Neural crest cell (in vitro differentiated cells): Measurements from ENCODE around the gene WWOX. TPM values are rescaled to one million over a fixed set of nuclear protein-coding genes. Genes with fewer than 3 reads are reported as not detected.
"Not testable (repeated sequence)": the region's sequence is repeated elsewhere in the genome, so short reads cannot be mapped to it uniquely, and the experiment has no call there.

Experiments used
- DNase-seq: peaks from one replicate; pipeline ENCODE4 v3.0.0; 2021; ENCODE audit warnings: low read depth, mixed read lengths, low spot score
- H3K27ac Mint-ChIP-seq: one replicate; pipeline ENCODE4 v1.8.0; 2021; ENCODE audit warnings: mild to moderate bottlenecking, mixed read lengths; ENCODE audit not compliant: unreplicated experiment
- H3K27me3 Mint-ChIP-seq: 2 replicates; pipeline ENCODE4 v1.8.0; 2021; ENCODE audit warnings: low read depth, mild to moderate bottlenecking, mixed read lengths
- H3K36me3 Mint-ChIP-seq: 2 replicates; pipeline ENCODE4 v1.8.0; 2021; ENCODE audit warnings: low read depth, mild to moderate bottlenecking, mixed read lengths
- H3K4me1 Mint-ChIP-seq: 2 replicates; pipeline ENCODE4 v1.8.0; 2021; ENCODE audit warnings: mixed read lengths
- H3K4me3 Mint-ChIP-seq: one replicate; pipeline ENCODE4 v1.8.0; 2021; ENCODE audit warnings: mild to moderate bottlenecking, mixed read lengths
- H3K9me3 Mint-ChIP-seq: 2 replicates; pipeline ENCODE4 v1.8.0; 2021; ENCODE audit warnings: mixed read lengths
- total RNA-seq: library from RNA; stranded (reverse); gene quantifications from 2 replicates; pipeline ENCODE4 v1.2.1, GENCODE V29; 2021
- TF ChIP-seq, protein P1 (sequence below): fragments of 200-600 bp; sonication (generic); conservative IDR thresholded peaks from 2 replicates; pipeline ENCODE4 v1.5.0; 2021; ENCODE audit warnings: antibody characterized with exemption, mild to moderate bottlenecking

The WWOX gene
- total RNA-seq, 1 donor from 2014 or later, result 30.5 TPM

DNA sequence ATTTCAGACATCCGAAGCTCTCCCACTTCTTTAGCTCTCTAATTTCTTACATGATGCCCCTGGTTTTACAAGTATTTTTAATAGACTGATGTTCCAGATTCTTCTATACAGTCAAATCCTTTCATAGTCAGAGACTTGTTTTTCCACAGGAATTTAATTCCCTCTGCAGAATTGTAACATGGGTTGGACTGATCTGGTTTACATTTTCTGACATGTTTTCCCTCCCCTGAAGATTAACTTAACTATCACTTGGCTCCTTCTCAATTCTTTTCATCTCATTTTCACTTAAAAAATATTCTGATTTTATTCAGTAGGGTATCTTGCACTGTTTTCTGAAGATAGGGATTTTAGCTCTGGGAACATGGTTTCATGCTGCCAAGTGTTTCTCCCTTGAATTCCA lies 1148.9 kb downstream of the WWOX start:
- H3K27ac Mint-ChIP-seq, result no peak overlapping the region
- DNase-seq, result no peak
- no peaks in the 10 kb centered on the region for H3K9me3 Mint-ChIP-seq
- H3K4me3 Mint-ChIP-seq, result no peak overlapping the region
- TF ChIP-seq, protein P1, sequence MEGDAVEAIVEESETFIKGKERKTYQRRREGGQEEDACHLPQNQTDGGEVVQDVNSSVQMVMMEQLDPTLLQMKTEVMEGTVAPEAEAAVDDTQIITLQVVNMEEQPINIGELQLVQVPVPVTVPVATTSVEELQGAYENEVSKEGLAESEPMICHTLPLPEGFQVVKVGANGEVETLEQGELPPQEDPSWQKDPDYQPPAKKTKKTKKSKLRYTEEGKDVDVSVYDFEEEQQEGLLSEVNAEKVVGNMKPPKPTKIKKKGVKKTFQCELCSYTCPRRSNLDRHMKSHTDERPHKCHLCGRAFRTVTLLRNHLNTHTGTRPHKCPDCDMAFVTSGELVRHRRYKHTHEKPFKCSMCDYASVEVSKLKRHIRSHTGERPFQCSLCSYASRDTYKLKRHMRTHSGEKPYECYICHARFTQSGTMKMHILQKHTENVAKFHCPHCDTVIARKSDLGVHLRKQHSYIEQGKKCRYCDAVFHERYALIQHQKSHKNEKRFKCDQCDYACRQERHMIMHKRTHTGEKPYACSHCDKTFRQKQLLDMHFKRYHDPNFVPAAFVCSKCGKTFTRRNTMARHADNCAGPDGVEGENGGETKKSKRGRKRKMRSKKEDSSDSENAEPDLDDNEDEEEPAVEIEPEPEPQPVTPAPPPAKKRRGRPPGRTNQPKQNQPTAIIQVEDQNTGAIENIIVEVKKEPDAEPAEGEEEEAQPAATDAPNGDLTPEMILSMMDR, result no peak
- no peaks in the 10 kb centered on the region for H3K27me3 Mint-ChIP-seq
- H3K4me1 Mint-ChIP-seq, result peaks cover 6% of the 10 kb centered on the region
- peaks cover 2% of the 10 kb centered on the region for H3K36me3 Mint-ChIP-seq

DNA sequence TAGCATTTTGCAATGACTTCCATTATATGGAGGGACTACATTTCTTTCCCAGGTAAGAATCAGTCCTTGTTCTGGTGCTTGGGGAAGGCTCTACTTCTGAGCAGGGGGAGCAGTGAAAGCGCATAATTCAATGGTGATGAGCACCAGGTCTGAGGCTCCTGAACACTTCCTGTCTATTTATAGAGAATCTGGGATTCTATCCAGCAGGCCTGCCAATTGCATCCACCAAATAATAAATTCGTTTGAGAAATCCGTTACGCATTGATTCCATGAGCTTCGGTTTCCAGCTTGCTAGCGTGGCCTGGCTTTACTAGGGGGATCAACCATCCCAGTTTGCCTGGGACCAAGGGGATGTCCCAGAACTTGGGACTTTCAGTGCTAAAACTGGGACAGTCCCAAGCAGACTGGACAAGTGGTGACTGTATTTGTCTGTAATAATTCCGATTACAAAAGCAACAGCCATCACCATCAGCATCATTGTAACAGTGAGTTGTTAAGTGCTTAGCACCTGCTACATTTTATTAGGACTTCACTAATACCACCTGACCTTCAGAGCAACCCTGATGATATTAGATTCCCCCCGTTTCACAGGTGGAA lies 1151.1 kb downstream of the WWOX start:
- TF ChIP-seq, protein P1, result no peak
- Mint-ChIP-seq H3K9me3 (no peaks in the 10 kb centered on the region), H3K27me3 (no peaks in the 10 kb centered on the region), H3K36me3 (no peaks in the 10 kb centered on the region), H3K4me1 (peaks cover 6% of the 10 kb centered on the region), H3K4me3 (no peak overlapping the region), H3K27ac (no peak overlapping the region)
- DNase-seq, result no peak

DNA sequence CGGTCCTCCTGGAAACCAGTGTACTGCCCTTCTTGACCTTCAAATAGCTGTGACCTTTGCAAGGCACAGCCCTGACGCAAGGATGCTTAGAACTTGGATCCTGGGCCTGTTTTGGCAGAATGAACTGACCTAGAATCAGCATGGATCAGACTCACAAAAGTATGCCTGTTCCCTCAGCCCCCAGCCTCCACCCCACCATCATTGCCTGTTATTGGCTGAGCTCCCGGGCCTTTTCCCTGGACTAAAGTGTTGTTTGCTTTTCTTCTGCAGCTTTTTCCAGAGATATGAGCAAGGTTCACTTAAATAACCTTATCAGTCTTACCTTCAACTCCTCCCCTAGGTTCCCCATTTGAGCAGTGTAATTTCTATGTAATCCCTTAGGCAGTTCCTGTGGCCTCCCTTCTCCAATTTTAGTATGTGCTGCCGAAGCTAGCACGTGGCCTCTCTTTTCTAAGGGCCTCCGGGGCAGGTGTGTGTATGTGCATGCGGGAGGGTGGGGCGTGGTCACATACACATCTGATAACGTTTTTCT lies 1153.7 kb downstream of the WWOX start:
- TF ChIP-seq, protein P1, result no peak
- no peaks in the 10 kb centered on the region for H3K9me3 Mint-ChIP-seq
- peak overlapping the region; percentile 8 for H3K27ac Mint-ChIP-seq
- no peak overlapping the region for H3K4me3 Mint-ChIP-seq
- H3K27me3 Mint-ChIP-seq, result no peaks in the 10 kb centered on the region
- H3K36me3 Mint-ChIP-seq, result no peaks in the 10 kb centered on the region
- H3K4me1 Mint-ChIP-seq, result peaks cover 6% of the 10 kb centered on the region
- no peak for DNase-seq

DNA sequence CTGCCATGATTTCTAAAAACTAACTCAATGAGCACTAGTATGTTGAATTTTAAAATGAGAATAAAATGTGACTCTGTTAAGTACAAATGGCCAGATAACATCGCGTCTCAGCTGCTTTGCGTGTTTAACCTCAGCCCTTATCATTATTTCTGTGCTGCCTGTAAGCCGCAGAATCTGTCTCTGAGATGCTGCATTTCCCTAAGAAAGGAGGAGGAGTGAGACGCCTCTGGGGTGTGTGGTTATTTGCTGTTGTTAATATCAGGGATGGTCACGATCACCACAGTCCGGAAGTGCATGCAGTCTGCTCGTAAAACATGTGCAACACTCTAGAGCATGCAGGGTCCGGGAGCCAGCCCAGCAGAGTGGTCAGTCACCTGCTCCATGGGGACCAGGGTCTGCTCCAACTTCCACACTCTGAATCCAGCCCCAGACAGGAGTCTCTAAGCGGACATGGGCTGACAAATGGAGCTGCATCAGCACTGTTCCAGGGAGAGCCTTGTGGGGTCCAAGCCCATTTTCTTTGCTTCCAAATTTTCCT lies 1158.6 kb downstream of the WWOX start:
- Mint-ChIP-seq H3K27ac (no peak overlapping the region), H3K4me3 (no peak overlapping the region), H3K4me1 (no peaks in the 10 kb centered on the region), H3K36me3 (no peaks in the 10 kb centered on the region), H3K9me3 (no peaks in the 10 kb centered on the region), H3K27me3 (peaks cover 6% of the 10 kb centered on the region)
- TF ChIP-seq, protein P1, result no peak
- no peak for DNase-seq

DNA sequence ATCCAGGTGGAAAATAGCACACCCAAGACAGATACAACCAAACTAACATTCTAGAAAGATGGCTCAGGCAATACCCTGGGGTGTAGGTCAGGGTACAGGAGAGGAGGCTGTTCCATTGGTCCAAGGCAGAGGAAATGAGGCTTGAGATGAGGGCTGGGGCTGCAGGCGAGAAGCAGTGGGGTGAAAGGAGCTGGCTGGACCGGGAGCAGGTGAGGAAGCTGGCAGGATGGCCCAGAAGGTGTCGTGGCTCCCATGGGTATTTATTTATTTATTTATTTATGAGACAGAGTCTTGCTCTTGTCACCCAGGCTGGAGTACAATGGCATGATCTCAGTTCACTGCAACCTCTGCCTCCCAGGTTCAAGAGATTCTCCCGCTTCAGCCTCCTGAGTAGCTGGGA lies 1161.4 kb downstream of the WWOX start:
- not testable (repeated sequence) for H3K27me3 Mint-ChIP-seq, DNase-seq, H3K9me3 Mint-ChIP-seq, H3K4me3 Mint-ChIP-seq, H3K27ac Mint-ChIP-seq, H3K36me3 Mint-ChIP-seq, H3K4me1 Mint-ChIP-seq

DNA sequence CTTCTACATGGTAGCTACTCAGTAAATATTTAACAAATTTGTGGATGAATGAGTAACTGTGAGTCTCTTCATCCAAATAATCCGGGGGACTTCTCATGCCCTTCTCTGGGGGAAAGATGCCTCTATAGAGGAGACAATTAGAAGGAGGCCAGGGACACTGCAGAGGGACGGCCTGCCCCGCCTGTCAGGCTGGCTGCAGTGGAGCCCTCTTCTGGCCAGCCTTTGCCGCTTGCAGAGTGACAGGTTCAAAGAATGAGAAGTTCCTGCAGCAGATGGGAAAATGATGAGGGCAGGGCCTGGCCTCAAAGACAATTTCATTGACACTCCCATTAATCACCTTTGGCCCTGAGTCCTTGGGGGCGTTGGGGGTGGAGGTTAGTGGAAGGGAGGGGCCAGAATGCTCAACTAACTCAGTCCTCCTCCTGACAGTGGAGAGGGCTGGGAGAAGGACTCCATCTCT lies 1162.1 kb downstream of the WWOX start:
- Mint-ChIP-seq H3K9me3 (no peaks in the 10 kb centered on the region), H3K27me3 (peaks cover 6% of the 10 kb centered on the region), H3K4me3 (no peak overlapping the region), H3K36me3 (no peaks in the 10 kb centered on the region), H3K27ac (no peak overlapping the region), H3K4me1 (no peaks in the 10 kb centered on the region)
- DNase-seq, result peak; percentile 33
- TF ChIP-seq, protein P1, result peak; percentile 66
